Activated B cell treated with CpG ODN at 0.5 μM for 24 hours (primary cell): ENCODE results near the gene SUMF1. TPM values are rescaled to one million over a fixed set of nuclear protein-coding genes. Genes with fewer than 3 reads are reported as not detected.

ENCODE experiments used
- ATAC-seq: fragments of 200-7000 bp; cut with Tn5 transposase; one replicate; pipeline ENCODE4 v1.10.0; 2021; ENCODE audit warnings: low read depth, mild to moderate bottlenecking, moderate library complexity
- CTCF ChIA-PET: fragments of 350-600 bp; sonication (Branson Sonifier 250); formaldehyde crosslinking; loops from one replicate; lab custom pipeline; 2021; ENCODE audit warnings: antibody characterized with exemption; lab: Charles Lee
- POLR2A ChIA-PET: fragments of 350-600 bp; sonication (Branson Sonifier 250); formaldehyde crosslinking; loops from one replicate; lab custom pipeline; 2021; ENCODE audit warnings: antibody characterized with exemption; lab: Charles Lee
- DNase-seq: peaks from one replicate; pipeline ENCODE4 v3.0.0; 2022
- H3K27ac Mint-ChIP-seq: one replicate; pipeline ENCODE4 v1.8.0; 2020; ENCODE audit warnings: mixed read lengths
- H3K27me3 Mint-ChIP-seq: one replicate; pipeline ENCODE4 v1.8.0; 2021; ENCODE audit warnings: mixed read lengths
- H3K36me3 Mint-ChIP-seq: one replicate; pipeline ENCODE4 v1.8.0; 2021; ENCODE audit warnings: low read depth, mixed read lengths
- H3K4me1 Mint-ChIP-seq: one replicate; pipeline ENCODE4 v1.8.0; 2021; ENCODE audit warnings: mixed read lengths
- H3K4me3 Mint-ChIP-seq: one replicate; pipeline ENCODE4 v1.8.0; 2020; ENCODE audit warnings: mild to moderate bottlenecking, mixed read lengths
- H3K9me3 Mint-ChIP-seq: one replicate; pipeline ENCODE4 v1.8.0; 2020; ENCODE audit warnings: mixed read lengths
- CTCF ChIP-seq: fragments of 200-600 bp; IDR thresholded peaks from one replicate; pipeline ENCODE4 v1.8.0; 2022; ENCODE audit warnings: antibody characterized with exemption, mild to moderate bottlenecking
- intact Hi-C: fragments of 100-400 bp; cut with micrococcal nuclease; formaldehyde crosslinking; loops from one replicate; pipeline ENCODE4 v1.15.1; 2024
- total RNA-seq: library from RNA; stranded (reverse); gene quantifications from 2 replicates; pipeline ENCODE4 v1.2.3, GENCODE V29; 2022

The SUMF1 gene
- total RNA-seq, 1 donor from 2014 or later: 20.7 TPM

- intact Hi-C loops: no loop called here
- CTCF ChIA-PET: interaction anchor here (1.3 kb wide), 1 partner anchor 277 kb away, joined by 4 read pairs; no protein-coding TSS in a partner anchor
- Mint-ChIP-seq H3K36me3 (peaks cover 13% of the 10 kb centered on the region), H3K27me3 (no peaks in the 10 kb centered on the region), H3K4me1 (no peaks in the 10 kb centered on the region), H3K4me3 (no peak overlapping the region), H3K9me3 (no peaks in the 10 kb centered on the region), H3K27ac (no peak overlapping the region)
- POLR2A ChIA-PET: no interaction called here
- no peak for DNase-seq
- TF ChIP-seq CTCF: no peak
- ATAC-seq: no peak
Measured at GRCh38 chr3:4356546-4357410, 110.3 kb downstream of the SUMF1 start.

- CTCF ChIA-PET: no interaction called here
- H3K27ac Mint-ChIP-seq: no peak overlapping the region
- POLR2A ChIA-PET: no interaction called here
- H3K4me3 Mint-ChIP-seq: no peak overlapping the region
- ATAC-seq (no peak), DNase-seq (no peak)
- no peak for TF ChIP-seq CTCF
- peaks cover 4% of the 10 kb centered on the region for H3K4me1 Mint-ChIP-seq
- intact Hi-C loops: no loop called here
- H3K9me3 Mint-ChIP-seq: no peaks in the 10 kb centered on the region
- peaks cover 7% of the 10 kb centered on the region for H3K36me3 Mint-ChIP-seq
- H3K27me3 Mint-ChIP-seq: no peaks in the 10 kb centered on the region
Measured at GRCh38 chr3:4356220-4356540, 110.9 kb downstream of the SUMF1 start.

- ChIA-PET CTCF (no interaction called here), POLR2A (no interaction called here)
- H3K9me3 Mint-ChIP-seq: no peaks in the 10 kb centered on the region
- no peak for DNase-seq
- no peak for ATAC-seq
- no peak overlapping the region for H3K4me3 Mint-ChIP-seq
- intact Hi-C loops: no loop called here
- no peak overlapping the region for H3K27ac Mint-ChIP-seq
- peaks cover 9% of the 10 kb centered on the region for H3K4me1 Mint-ChIP-seq
- H3K27me3 Mint-ChIP-seq: no peaks in the 10 kb centered on the region
- TF ChIP-seq CTCF: no peak
- H3K36me3 Mint-ChIP-seq: peaks cover 8% of the 10 kb centered on the region
Measured at GRCh38 chr3:4355401-4356219, 111.5 kb downstream of the SUMF1 start.

- DNase-seq (no peak), ATAC-seq (no peak)
- H3K36me3 Mint-ChIP-seq: peaks cover 2% of the 10 kb centered on the region
- ChIA-PET CTCF (interaction anchor here (0.9 to 5.1 kb wide), 8 partner anchors 23 to 282 kb away, joined by 3 to 149 read pairs (median 6); no protein-coding TSS in a partner anchor), POLR2A (no interaction called here)
- TF ChIP-seq CTCF: no peak
- H3K27me3 Mint-ChIP-seq: no peaks in the 10 kb centered on the region
- H3K4me1 Mint-ChIP-seq: peaks cover 9% of the 10 kb centered on the region
- no peak overlapping the region for H3K27ac Mint-ChIP-seq
- no peaks in the 10 kb centered on the region for H3K9me3 Mint-ChIP-seq
- intact Hi-C loops: loop anchor here (1.0 to 5.0 kb wide), 5 partner anchors 143 to 705 kb away; no protein-coding TSS in a partner anchor
- H3K4me3 Mint-ChIP-seq: no peak overlapping the region
Measured at GRCh38 chr3:4351872-4352271, 115.2 kb downstream of the SUMF1 start.
